Panc1 (cell line): ENCODE data around the gene MCM3AP. TPM values are rescaled to one million over a fixed set of nuclear protein-coding genes. Genes with fewer than 3 reads are reported as not detected.

Experiments used
- ATAC-seq: fragments of 200-7000 bp; cut with Tn5 transposase; 2 replicates; pipeline ENCODE4 v1.9.1; 2020; ENCODE audit warnings: mild to moderate bottlenecking, moderate library complexity
- BruUV-seq: library from RNA; stranded (reverse); fragments of 400-500 nt; replicated peaks from 2 replicates; lab custom pipeline; 2021; lab: Mats Ljungman, UMichigan
- CTCF ChIA-PET: fragments of 300-600 bp; sonication (Branson Sonifier 250); formaldehyde crosslinking; loops from one replicate; lab custom pipeline; 2022; ENCODE audit warnings: antibody characterized with exemption; lab: Charles Lee
- POLR2A ChIA-PET: fragments of 300-600 bp; sonication (Branson Sonifier 250); formaldehyde crosslinking; loops from one replicate; lab custom pipeline; 2022; ENCODE audit warnings: antibody characterized with exemption; lab: Charles Lee
- DNase-seq: peaks from one replicate; pipeline ENCODE4 v3.0.0-alpha.2; 2010; ENCODE audit warnings: low read depth, low spot score
- H3K27ac ChIP-seq: 2 replicates; pipeline ENCODE4 v1.5.1; 2011; ENCODE audit warnings: mild to moderate bottlenecking, low read length, inconsistent platforms
- H3K27me3 ChIP-seq: fragments of 200-500 bp; sonication (Bioruptor generic); 2 replicates; pipeline ENCODE4 v1.6.0; 2014; ENCODE audit warnings: low read length, inconsistent platforms; ENCODE audit not compliant: control insufficient read depth, insufficient read depth
- H3K36me3 ChIP-seq: fragments of 200-500 bp; sonication (Bioruptor generic); 2 replicates; pipeline ENCODE4 v1.5.1; 2014; ENCODE audit warnings: inconsistent platforms, mild to moderate bottlenecking, low read length, moderate library complexity; ENCODE audit not compliant: control insufficient read depth, insufficient read depth
- H3K4me1 ChIP-seq: 2 replicates; pipeline ENCODE4 v1.5.1; 2011; ENCODE audit warnings: inconsistent platforms, mild to moderate bottlenecking, low read length, moderate library complexity; ENCODE audit not compliant: control insufficient read depth, insufficient read depth
- H3K4me3 ChIP-seq, 2 experiments: 2 replicates each; pipeline ENCODE4 v1.5.1; 2011 to 2012; ENCODE audit warnings: low read depth in 2 of 2, low read length in 2 of 2, mild to moderate bottlenecking in 2 of 2, inconsistent platforms in 1 of 2, moderate library complexity in 1 of 2
- H3K9me3 ChIP-seq: fragments of 200-500 bp; sonication (Bioruptor generic); 2 replicates; pipeline ENCODE4 v1.5.1; 2014; ENCODE audit warnings: low read depth, mild to moderate bottlenecking, inconsistent platforms, low read length, moderate library complexity; ENCODE audit not compliant: control insufficient read depth, insufficient read depth
- POLR2AphosphoS5 ChIP-seq: IDR thresholded peaks from 2 replicates; pipeline ENCODE4 v1.6.1; 2012; ENCODE audit warnings: mild to moderate bottlenecking, low read depth, low read length, moderate library complexity
- SIN3A ChIP-seq: IDR thresholded peaks from 2 replicates; pipeline ENCODE4 v1.6.1; 2012; ENCODE audit warnings: low read depth, mild to moderate bottlenecking, low read length, moderate library complexity, borderline replicate concordance; ENCODE audit not compliant: insufficient read depth
- TCF7L2 ChIP-seq: IDR thresholded peaks from 2 replicates; pipeline ENCODE4 v1.6.1; 2011; ENCODE audit warnings: mild to moderate bottlenecking, low read depth, low read length, inconsistent platforms
- in situ Hi-C: cut with HindIII; loops from 2 replicates; pipeline ENCODE4 v1.10.0; 2016; ENCODE audit warnings: low sequenced_read_pairs, low pct_unique_long_range_greater_than_20kb
- intact Hi-C: fragments of 100-400 bp; cut with micrococcal nuclease; formaldehyde crosslinking; loops from one replicate; pipeline ENCODE4 v1.10.0; 2022; ENCODE audit not compliant: unreplicated experiment
- total RNA-seq: library from RNA; stranded (reverse); gene quantifications from one replicate; pipeline ENCODE4 v1.2.1, GENCODE V29; 2021; ENCODE audit not compliant: unreplicated experiment
- TF ChIP-seq, protein P1 (sequence below): fragments of 450-650 bp; IDR thresholded peaks from 2 replicates; pipeline ENCODE4 v1.5.1; 2017; ENCODE audit warnings: mild to moderate bottlenecking
- TF ChIP-seq, protein P2 (sequence below), 2 experiments: IDR thresholded peaks; 2 replicates each; pipeline ENCODE4 v1.6.1; 2011 to 2012; ENCODE audit warnings: low read depth in 2 of 2, control low read depth in 1 of 2, low read length in 1 of 2, mild to moderate bottlenecking in 1 of 2, moderate library complexity in 1 of 2; ENCODE audit not compliant: insufficient read depth in 1 of 2

MCM3AP gene
- total RNA-seq, 1 experiment from 2014 or later: 95.0 TPM

GRCh38 chr21:46219591-46220239, 65.7 kb downstream of the MCM3AP start:
- in situ Hi-C loops: no loop called here
- Histone ChIP-seq H3K9me3 (no peaks in the 10 kb centered on the region), H3K27ac (no peak overlapping the region), H3K4me1 (no peaks in the 10 kb centered on the region), H3K4me3 (no peak overlapping the region), H3K36me3 (no peaks in the 10 kb centered on the region), H3K27me3 (no peaks in the 10 kb centered on the region)
- ChIA-PET CTCF (interaction anchor here (0.7 kb wide), 1 partner anchor 180 kb away, joined by 9 read pairs; no protein-coding TSS in a partner anchor), POLR2A (no interaction called here)
- intact Hi-C loops: no loop called here
- ATAC-seq (no peak), DNase-seq (no peak)
- TF ChIP-seq, protein P1, sequence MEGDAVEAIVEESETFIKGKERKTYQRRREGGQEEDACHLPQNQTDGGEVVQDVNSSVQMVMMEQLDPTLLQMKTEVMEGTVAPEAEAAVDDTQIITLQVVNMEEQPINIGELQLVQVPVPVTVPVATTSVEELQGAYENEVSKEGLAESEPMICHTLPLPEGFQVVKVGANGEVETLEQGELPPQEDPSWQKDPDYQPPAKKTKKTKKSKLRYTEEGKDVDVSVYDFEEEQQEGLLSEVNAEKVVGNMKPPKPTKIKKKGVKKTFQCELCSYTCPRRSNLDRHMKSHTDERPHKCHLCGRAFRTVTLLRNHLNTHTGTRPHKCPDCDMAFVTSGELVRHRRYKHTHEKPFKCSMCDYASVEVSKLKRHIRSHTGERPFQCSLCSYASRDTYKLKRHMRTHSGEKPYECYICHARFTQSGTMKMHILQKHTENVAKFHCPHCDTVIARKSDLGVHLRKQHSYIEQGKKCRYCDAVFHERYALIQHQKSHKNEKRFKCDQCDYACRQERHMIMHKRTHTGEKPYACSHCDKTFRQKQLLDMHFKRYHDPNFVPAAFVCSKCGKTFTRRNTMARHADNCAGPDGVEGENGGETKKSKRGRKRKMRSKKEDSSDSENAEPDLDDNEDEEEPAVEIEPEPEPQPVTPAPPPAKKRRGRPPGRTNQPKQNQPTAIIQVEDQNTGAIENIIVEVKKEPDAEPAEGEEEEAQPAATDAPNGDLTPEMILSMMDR: no peak
- TF ChIP-seq, protein P2, sequence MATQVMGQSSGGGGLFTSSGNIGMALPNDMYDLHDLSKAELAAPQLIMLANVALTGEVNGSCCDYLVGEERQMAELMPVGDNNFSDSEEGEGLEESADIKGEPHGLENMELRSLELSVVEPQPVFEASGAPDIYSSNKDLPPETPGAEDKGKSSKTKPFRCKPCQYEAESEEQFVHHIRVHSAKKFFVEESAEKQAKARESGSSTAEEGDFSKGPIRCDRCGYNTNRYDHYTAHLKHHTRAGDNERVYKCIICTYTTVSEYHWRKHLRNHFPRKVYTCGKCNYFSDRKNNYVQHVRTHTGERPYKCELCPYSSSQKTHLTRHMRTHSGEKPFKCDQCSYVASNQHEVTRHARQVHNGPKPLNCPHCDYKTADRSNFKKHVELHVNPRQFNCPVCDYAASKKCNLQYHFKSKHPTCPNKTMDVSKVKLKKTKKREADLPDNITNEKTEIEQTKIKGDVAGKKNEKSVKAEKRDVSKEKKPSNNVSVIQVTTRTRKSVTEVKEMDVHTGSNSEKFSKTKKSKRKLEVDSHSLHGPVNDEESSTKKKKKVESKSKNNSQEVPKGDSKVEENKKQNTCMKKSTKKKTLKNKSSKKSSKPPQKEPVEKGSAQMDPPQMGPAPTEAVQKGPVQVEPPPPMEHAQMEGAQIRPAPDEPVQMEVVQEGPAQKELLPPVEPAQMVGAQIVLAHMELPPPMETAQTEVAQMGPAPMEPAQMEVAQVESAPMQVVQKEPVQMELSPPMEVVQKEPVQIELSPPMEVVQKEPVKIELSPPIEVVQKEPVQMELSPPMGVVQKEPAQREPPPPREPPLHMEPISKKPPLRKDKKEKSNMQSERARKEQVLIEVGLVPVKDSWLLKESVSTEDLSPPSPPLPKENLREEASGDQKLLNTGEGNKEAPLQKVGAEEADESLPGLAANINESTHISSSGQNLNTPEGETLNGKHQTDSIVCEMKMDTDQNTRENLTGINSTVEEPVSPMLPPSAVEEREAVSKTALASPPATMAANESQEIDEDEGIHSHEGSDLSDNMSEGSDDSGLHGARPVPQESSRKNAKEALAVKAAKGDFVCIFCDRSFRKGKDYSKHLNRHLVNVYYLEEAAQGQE (IDR thresholded peaks at IDR 0.05; ENCODE audit: insufficient read depth in 1 of 2, low read depth in 2 of 2, low read length in 1 of 2): no peak
- TF ChIP-seq POLR2AphosphoS5 (no peak), SIN3A (no peak), TCF7L2 (no peak)
- BruUV-seq: no TSS peak

DNA sequence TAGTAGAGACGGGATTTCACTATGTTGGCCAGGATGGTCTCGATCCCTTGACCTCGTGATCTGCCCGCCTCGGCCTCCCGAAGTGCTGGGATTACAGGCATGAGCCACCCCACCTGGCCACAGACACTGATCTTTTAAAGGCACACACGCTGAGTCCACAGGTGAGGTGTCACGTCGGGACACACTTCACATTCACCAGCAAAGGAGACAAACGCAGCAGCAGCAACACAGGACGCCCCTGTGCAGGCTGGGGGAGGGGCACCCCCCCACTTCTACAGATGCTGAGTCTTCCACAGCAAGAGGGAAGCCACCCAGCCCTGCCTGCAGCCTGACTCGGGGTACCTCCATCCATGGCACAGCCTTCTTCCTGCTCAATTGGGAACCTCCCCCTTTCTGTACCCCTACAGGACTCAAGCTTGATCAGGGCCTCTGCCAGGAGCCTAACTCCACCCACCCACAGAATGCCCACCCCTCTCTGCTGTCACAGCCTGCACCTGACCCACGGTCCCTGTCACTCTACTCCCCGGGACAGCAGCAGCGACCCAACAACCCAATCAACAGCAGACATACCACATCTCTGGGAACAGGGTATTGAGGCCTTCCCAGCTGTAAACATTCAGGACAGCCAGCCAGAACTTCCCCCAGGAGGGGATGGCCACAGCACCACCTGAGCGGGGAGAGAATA, 66.4 kb downstream of the MCM3AP start:
- intact Hi-C loops: no loop called here
- Histone ChIP-seq H3K4me3 (no peak overlapping the region), H3K27me3 (no peaks in the 10 kb centered on the region), H3K36me3 (no peaks in the 10 kb centered on the region), H3K4me1 (no peaks in the 10 kb centered on the region), H3K9me3 (no peaks in the 10 kb centered on the region), H3K27ac (no peak overlapping the region)
- CTCF ChIA-PET: interaction anchor here (0.7 kb wide), 1 partner anchor 181 kb away, joined by 9 read pairs; no protein-coding TSS in a partner anchor
- DNase-seq (no peak), ATAC-seq (no peak)
- TF ChIP-seq SIN3A: no peak
- no peak for TF ChIP-seq TCF7L2
- TF ChIP-seq, protein P2 (IDR thresholded peaks at IDR 0.05; ENCODE audit: insufficient read depth in 1 of 2, low read depth in 2 of 2, low read length in 1 of 2): no peak
- no peak for TF ChIP-seq POLR2AphosphoS5
- TF ChIP-seq, protein P1: no peak
- in situ Hi-C loops: no loop called here
- BruUV-seq: no TSS peak
- POLR2A ChIA-PET: no interaction called here
